Adipocyte (in vitro differentiated cells): Measurements from ENCODE around the gene MYLK4.
A peak's percentile ranks its signal among the peaks of the same experiment; 100 is the strongest.

ENCODE experiments used
- DNase-seq: peaks from one replicate; pipeline ENCODE4 v3.0.0-alpha.2; 2015; ENCODE audit warnings: low read depth
- H3K27me3 ChIP-seq: replicated peaks from 2 replicates; pipeline ENCODE4 v1.7.0; 2013; ENCODE audit warnings: mild to moderate bottlenecking, low read length, moderate library complexity; ENCODE audit not compliant: control insufficient read depth, insufficient read depth
- H3K36me3 ChIP-seq: 2 replicates; pipeline ENCODE4 v1.7.0; 2013; ENCODE audit warnings: low read length, mild to moderate bottlenecking, moderate library complexity; ENCODE audit not compliant: control insufficient read depth, insufficient read depth, severe bottlenecking
- H3K4me1 ChIP-seq: 2 replicates; pipeline ENCODE4 v1.7.0; 2013; ENCODE audit warnings: mild to moderate bottlenecking, low read length, moderate library complexity; ENCODE audit not compliant: control insufficient read depth, insufficient read depth
- H3K4me3 ChIP-seq: 2 replicates; pipeline ENCODE4 v1.7.0; 2013; ENCODE audit warnings: mild to moderate bottlenecking, low read length, moderate library complexity
- H3K9ac ChIP-seq: 2 replicates; pipeline ENCODE4 v1.7.0; 2013; ENCODE audit warnings: mild to moderate bottlenecking, low read length, moderate library complexity
- H3K9me3 ChIP-seq: 2 replicates; pipeline ENCODE4 v1.7.0; 2013; ENCODE audit warnings: mild to moderate bottlenecking, low read length, moderate library complexity; ENCODE audit not compliant: control insufficient read depth

The MYLK4 gene

GRCh38 chr6:2646346-2646745 lies 104.4 kb downstream of the MYLK4 start:
- no peak for DNase-seq
- Histone ChIP-seq H3K4me1 (no peaks in the 10 kb centered on the region), H3K9ac (no peak overlapping the region), H3K4me3 (no peak overlapping the region), H3K27me3 (peaks cover 36% of the 10 kb centered on the region), H3K9me3 (no peaks in the 10 kb centered on the region), H3K36me3 (no peaks in the 10 kb centered on the region)

GRCh38 chr6:2643935-2644539 lies 106.7 kb downstream of the MYLK4 start:
- H3K27me3 ChIP-seq, result peaks cover 46% of the 10 kb centered on the region

GRCh38 chr6:2643130-2643529 lies 107.6 kb downstream of the MYLK4 start:
- DNase-seq, result no peak
- no peaks in the 10 kb centered on the region for H3K9me3 ChIP-seq
- no peak overlapping the region for H3K9ac ChIP-seq
- no peaks in the 10 kb centered on the region for H3K4me1 ChIP-seq
- H3K36me3 ChIP-seq, result no peaks in the 10 kb centered on the region
- H3K27me3 ChIP-seq, result peaks cover 48% of the 10 kb centered on the region
- no peak overlapping the region for H3K4me3 ChIP-seq

More at GRCh38 chr6:2643935-2644539, 106.7 kb downstream of the MYLK4 start:
- DNase-seq, result no peak
- Histone ChIP-seq H3K4me3 (no peak overlapping the region), H3K9ac (no peak overlapping the region), H3K9me3 (no peaks in the 10 kb centered on the region), H3K4me1 (no peaks in the 10 kb centered on the region), H3K36me3 (no peaks in the 10 kb centered on the region)

- no peak for DNase-seq
- Histone ChIP-seq H3K36me3 (no peaks in the 10 kb centered on the region), H3K9me3 (no peaks in the 10 kb centered on the region), H3K27me3 (peaks cover 45% of the 10 kb centered on the region), H3K4me3 (no peak overlapping the region), H3K4me1 (no peaks in the 10 kb centered on the region), H3K9ac (no peak overlapping the region)
Observed at GRCh38 chr6:2641044-2641725, 109.5 kb downstream of the MYLK4 start.

- no peak for DNase-seq
- Histone ChIP-seq H3K36me3 (no peaks in the 10 kb centered on the region), H3K27me3 (peaks cover 45% of the 10 kb centered on the region), H3K4me3 (no peak overlapping the region), H3K9me3 (no peaks in the 10 kb centered on the region), H3K4me1 (no peaks in the 10 kb centered on the region), H3K9ac (no peak overlapping the region)
Observed at GRCh38 chr6:2640551-2640950, 110.2 kb downstream of the MYLK4 start.

- H3K4me3 ChIP-seq, result no peak overlapping the region
- DNase-seq, result no peak
- no peaks in the 10 kb centered on the region for H3K36me3 ChIP-seq
- no peaks in the 10 kb centered on the region for H3K9me3 ChIP-seq
- no peak overlapping the region for H3K9ac ChIP-seq
- peaks cover under 1% of the 10 kb centered on the region for H3K4me1 ChIP-seq
- peaks cover 40% of the 10 kb centered on the region for H3K27me3 ChIP-seq
Observed at GRCh38 chr6:2639896-2640295, 110.8 kb downstream of the MYLK4 start.

GRCh38 chr6:2639167-2639566 lies 111.6 kb downstream of the MYLK4 start:
- DNase-seq, result no peak
- Histone ChIP-seq H3K9ac (no peak overlapping the region), H3K36me3 (no peaks in the 10 kb centered on the region), H3K9me3 (no peaks in the 10 kb centered on the region), H3K27me3 (peaks cover 33% of the 10 kb centered on the region), H3K4me3 (no peak overlapping the region), H3K4me1 (peaks cover 5% of the 10 kb centered on the region)

GRCh38 chr6:2636672-2637071 lies 114.0 kb downstream of the MYLK4 start:
- no peaks in the 10 kb centered on the region for H3K36me3 ChIP-seq
- no peak overlapping the region for H3K9ac ChIP-seq
- H3K4me3 ChIP-seq, result no peak overlapping the region

GRCh38 chr6:2635911-2636310 lies 114.8 kb downstream of the MYLK4 start:
- peaks cover 12% of the 10 kb centered on the region for H3K4me1 ChIP-seq
- no peak overlapping the region for H3K4me3 ChIP-seq
- H3K9me3 ChIP-seq, result no peaks in the 10 kb centered on the region
- H3K27me3 ChIP-seq, result peaks cover 11% of the 10 kb centered on the region
- DNase-seq, result no peak
- no peak overlapping the region for H3K9ac ChIP-seq
- no peaks in the 10 kb centered on the region for H3K36me3 ChIP-seq

More at GRCh38 chr6:2636672-2637071, 114.0 kb downstream of the MYLK4 start:
- no peak for DNase-seq
- peaks cover 9% of the 10 kb centered on the region for H3K4me1 ChIP-seq
- peaks cover 17% of the 10 kb centered on the region for H3K27me3 ChIP-seq
- H3K9me3 ChIP-seq, result no peaks in the 10 kb centered on the region

- Histone ChIP-seq H3K9ac (peak overlapping the region; percentile 66), H3K4me1 (peaks cover 18% of the 10 kb centered on the region), H3K36me3 (no peaks in the 10 kb centered on the region), H3K27me3 (peaks cover 4% of the 10 kb centered on the region), H3K9me3 (no peaks in the 10 kb centered on the region), H3K4me3 (peak overlapping the region; percentile 78)
- DNase-seq, result peak; percentile 92
Observed at GRCh38 chr6:2634139-2634964, 116.4 kb downstream of the MYLK4 start.

GRCh38 chr6:2633736-2634135 lies 117.0 kb downstream of the MYLK4 start:
- H3K4me1 ChIP-seq, result peaks cover 18% of the 10 kb centered on the region
- no peaks in the 10 kb centered on the region for H3K9me3 ChIP-seq
- H3K4me3 ChIP-seq, result peak overlapping the region; percentile 78
- H3K9ac ChIP-seq, result peak overlapping the region; percentile 66
- DNase-seq, result no peak
- H3K27me3 ChIP-seq, result peaks cover 4% of the 10 kb centered on the region
- H3K36me3 ChIP-seq, result no peaks in the 10 kb centered on the region
